MM.1S (cell line): ENCODE measurements around the gene SLC9B1.

Source experiments
- EZH2 ChIP-seq: fragments of 300-600 bp; sonication (generic); optimal IDR thresholded peaks from 2 replicates; pipeline ENCODE3; 2017; ENCODE audit warnings: low read depth, mild to moderate bottlenecking, antibody characterized with exemption, low read length, mixed read lengths
- TF ChIP-seq, protein P1 (sequence below): fragments of 300-600 bp; sonication (generic); IDR thresholded peaks from 2 replicates; pipeline ENCODE4 v1.5.1; 2016; ENCODE audit warnings: antibody characterized with exemption, low read length, mixed read lengths

DNA sequence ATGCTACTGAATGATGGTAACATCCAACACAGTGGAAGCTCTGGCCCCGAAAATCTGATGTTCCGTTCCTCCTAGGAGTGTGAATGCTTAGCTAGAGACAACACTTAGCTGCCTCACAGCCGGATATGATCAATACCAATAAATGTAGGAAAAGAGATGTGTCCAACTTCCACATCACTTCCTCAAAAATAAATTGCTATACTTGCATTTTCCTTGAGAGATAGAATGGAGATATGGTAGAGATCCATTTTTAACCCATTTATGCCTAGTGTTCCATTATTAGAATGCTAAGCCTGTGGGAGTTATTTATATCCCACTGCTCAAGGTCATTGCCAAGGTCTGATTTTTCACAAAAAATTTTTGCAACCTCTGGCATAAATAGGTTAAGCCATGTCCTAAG, 5.5 kb upstream of the SLC9B1 start:
- TF ChIP-seq, protein P1, sequence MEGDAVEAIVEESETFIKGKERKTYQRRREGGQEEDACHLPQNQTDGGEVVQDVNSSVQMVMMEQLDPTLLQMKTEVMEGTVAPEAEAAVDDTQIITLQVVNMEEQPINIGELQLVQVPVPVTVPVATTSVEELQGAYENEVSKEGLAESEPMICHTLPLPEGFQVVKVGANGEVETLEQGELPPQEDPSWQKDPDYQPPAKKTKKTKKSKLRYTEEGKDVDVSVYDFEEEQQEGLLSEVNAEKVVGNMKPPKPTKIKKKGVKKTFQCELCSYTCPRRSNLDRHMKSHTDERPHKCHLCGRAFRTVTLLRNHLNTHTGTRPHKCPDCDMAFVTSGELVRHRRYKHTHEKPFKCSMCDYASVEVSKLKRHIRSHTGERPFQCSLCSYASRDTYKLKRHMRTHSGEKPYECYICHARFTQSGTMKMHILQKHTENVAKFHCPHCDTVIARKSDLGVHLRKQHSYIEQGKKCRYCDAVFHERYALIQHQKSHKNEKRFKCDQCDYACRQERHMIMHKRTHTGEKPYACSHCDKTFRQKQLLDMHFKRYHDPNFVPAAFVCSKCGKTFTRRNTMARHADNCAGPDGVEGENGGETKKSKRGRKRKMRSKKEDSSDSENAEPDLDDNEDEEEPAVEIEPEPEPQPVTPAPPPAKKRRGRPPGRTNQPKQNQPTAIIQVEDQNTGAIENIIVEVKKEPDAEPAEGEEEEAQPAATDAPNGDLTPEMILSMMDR, result no peak
- no peak for TF ChIP-seq EZH2
